HepG2 (cell line): ENCODE measurements around the gene CA11. TPM values are rescaled to one million over a fixed set of nuclear protein-coding genes. Genes with fewer than 3 reads are reported as not detected.

Source experiments
- ELF4 ChIP-seq: sonication (generic); formaldehyde crosslinking; IDR thresholded peaks from 2 replicates; pipeline ENCODE4 v1.5.0; 2020; ENCODE audit warnings: missing genetic modification reagents, mild to moderate bottlenecking, moderate library complexity, borderline replicate concordance
- GTF3A ChIP-seq: sonication (generic); formaldehyde crosslinking; conservative IDR thresholded peaks from 2 replicates; pipeline ENCODE4 v1.4.0; 2020; ENCODE audit warnings: mild to moderate bottlenecking, missing genetic modification reagents
- HNRNPUL1 ChIP-seq: fragments of 200-400 bp; formaldehyde crosslinking; IDR thresholded peaks from 2 replicates; pipeline ENCODE4 v1.6.1; 2017; ENCODE audit warnings: low read depth, mild to moderate bottlenecking, low read length, moderate library complexity
- KDM5B ChIP-seq: sonication (generic); formaldehyde crosslinking; IDR thresholded peaks from 2 replicates; pipeline ENCODE4 v1.4.0; 2020; ENCODE audit warnings: missing genetic modification reagents, mild to moderate bottlenecking, borderline replicate concordance
- MAFF ChIP-seq: IDR thresholded peaks from 2 replicates; pipeline ENCODE4 v1.6.1; 2011; ENCODE audit warnings: low read depth, low read length, improper control_type of control experiment
- MAFG ChIP-seq: sonication (generic); formaldehyde crosslinking; IDR thresholded peaks from 2 replicates; pipeline ENCODE4 v1.5.1; 2020; ENCODE audit warnings: mild to moderate bottlenecking, missing genetic modification reagents
- MIXL1 ChIP-seq: IDR thresholded peaks from 2 replicates; pipeline ENCODE4 v1.6.1; 2016
- MTF2 ChIP-seq: sonication (generic); formaldehyde crosslinking; IDR thresholded peaks from 2 replicates; pipeline ENCODE4 v1.5.0; 2020; ENCODE audit warnings: missing genetic modification reagents, borderline replicate concordance
- PAF1 ChIP-seq: IDR thresholded peaks from 2 replicates; pipeline ENCODE4 v1.6.1; 2016; ENCODE audit warnings: missing genetic modification reagents, missing compliant biosample characterization
- PHF8 ChIP-seq: sonication (generic); formaldehyde crosslinking; IDR thresholded peaks from 2 replicates; pipeline ENCODE4 v1.5.0; 2020; ENCODE audit warnings: missing genetic modification reagents
- REXO4 ChIP-seq: sonication (generic); formaldehyde crosslinking; IDR thresholded peaks from 2 replicates; pipeline ENCODE4 v1.8.0; 2022; ENCODE audit warnings: missing genetic modification reagents, mild to moderate bottlenecking, borderline replicate concordance
- SKIL ChIP-seq: sonication (generic); formaldehyde crosslinking; IDR thresholded peaks from 2 replicates; pipeline ENCODE4 v1.8.0; 2022; ENCODE audit warnings: missing genetic modification reagents, mild to moderate bottlenecking, moderate library complexity, borderline replicate concordance
- ZNF224 ChIP-seq: sonication (generic); formaldehyde crosslinking; IDR thresholded peaks from 2 replicates; pipeline ENCODE4 v1.5.0; 2020; ENCODE audit warnings: mild to moderate bottlenecking, missing genetic modification reagents
- ZNF343 ChIP-seq: sonication (generic); formaldehyde crosslinking; IDR thresholded peaks from 2 replicates; pipeline ENCODE4 v1.4.0; 2020; ENCODE audit warnings: mild to moderate bottlenecking, missing genetic modification reagents
- ZNF570 ChIP-seq: sonication (generic); formaldehyde crosslinking; IDR thresholded peaks from 2 replicates; pipeline ENCODE4 v1.4.0; 2020; ENCODE audit warnings: mild to moderate bottlenecking, missing genetic modification reagents, borderline replicate concordance
- ZNF615 ChIP-seq: sonication (generic); formaldehyde crosslinking; IDR thresholded peaks from 2 replicates; pipeline ENCODE4 v1.5.0; 2020; ENCODE audit warnings: mild to moderate bottlenecking, missing genetic modification reagents, borderline replicate concordance
- ZNF891 ChIP-seq: sonication (generic); formaldehyde crosslinking; IDR thresholded peaks from 2 replicates; pipeline ENCODE4 v1.5.0; 2020; ENCODE audit warnings: mild to moderate bottlenecking, missing genetic modification reagents
- polyA plus RNA-seq, 8 experiments: library from polyadenylated mRNA; depleted of rRNA in 3 of 8; stranded (reverse) in 7 of 8; unstranded in 1 of 8; fragments of >200 nt; fragmentation: Illumina TruSeq in 4 of 8; extraction: Trizol in 4 of 8; gene quantifications; 2 replicates each; pipeline versions ENCODE4 v1.2.1 to v1.2.3, GENCODE V29; 2011 to 2016; ENCODE audit warnings: low read depth in 4 of 8, missing spikeins in 1 of 8, mixed read lengths in 1 of 8; ENCODE audit not compliant: insufficient read depth in 1 of 8
- total RNA-seq, 5 experiments: library from RNA; depleted of rRNA; stranded (reverse); fragments of >200 nt; fragmentation: Illumina TruSeq; extraction: Trizol; gene quantifications; 2 replicates each; pipeline ENCODE4 v1.2.3, GENCODE V29; 2016; ENCODE audit warnings: low read depth in 1 of 5
- TF ChIP-seq, protein P1 (sequence below): IDR thresholded peaks from 2 replicates; pipeline ENCODE4 v1.6.1; 2018; ENCODE audit warnings: missing genetic modification reagents
- TF ChIP-seq, protein P2 (sequence below): sonication (generic); formaldehyde crosslinking; IDR thresholded peaks from 2 replicates; pipeline ENCODE4 v1.4.0; 2020; ENCODE audit warnings: missing genetic modification reagents
- TF ChIP-seq, protein P3 (sequence below): sonication (generic); formaldehyde crosslinking; conservative IDR thresholded peaks from 2 replicates; pipeline ENCODE4 v1.8.0; 2022; ENCODE audit warnings: missing genetic modification reagents

CA11 gene
- total and polyA plus RNA-seq, 2 of the 13 experiments (the other 11 are each of a cell fraction or from before 2014, with no cell fraction given), result 0.41 to 0.58 TPM

GRCh38 chr19:48636859-48637448 is 9.0 kb downstream of the CA11 start, which contains the start of gene DBP (continued):
- TF ChIP-seq, protein P1, sequence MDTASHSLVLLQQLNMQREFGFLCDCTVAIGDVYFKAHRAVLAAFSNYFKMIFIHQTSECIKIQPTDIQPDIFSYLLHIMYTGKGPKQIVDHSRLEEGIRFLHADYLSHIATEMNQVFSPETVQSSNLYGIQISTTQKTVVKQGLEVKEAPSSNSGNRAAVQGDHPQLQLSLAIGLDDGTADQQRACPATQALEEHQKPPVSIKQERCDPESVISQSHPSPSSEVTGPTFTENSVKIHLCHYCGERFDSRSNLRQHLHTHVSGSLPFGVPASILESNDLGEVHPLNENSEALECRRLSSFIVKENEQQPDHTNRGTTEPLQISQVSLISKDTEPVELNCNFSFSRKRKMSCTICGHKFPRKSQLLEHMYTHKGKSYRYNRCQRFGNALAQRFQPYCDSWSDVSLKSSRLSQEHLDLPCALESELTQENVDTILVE, result no peak
- no peak for TF ChIP-seq HNRNPUL1
- TF ChIP-seq ELF4 (CRISPR knock-in tag), result no peak
- TF ChIP-seq, protein P2, sequence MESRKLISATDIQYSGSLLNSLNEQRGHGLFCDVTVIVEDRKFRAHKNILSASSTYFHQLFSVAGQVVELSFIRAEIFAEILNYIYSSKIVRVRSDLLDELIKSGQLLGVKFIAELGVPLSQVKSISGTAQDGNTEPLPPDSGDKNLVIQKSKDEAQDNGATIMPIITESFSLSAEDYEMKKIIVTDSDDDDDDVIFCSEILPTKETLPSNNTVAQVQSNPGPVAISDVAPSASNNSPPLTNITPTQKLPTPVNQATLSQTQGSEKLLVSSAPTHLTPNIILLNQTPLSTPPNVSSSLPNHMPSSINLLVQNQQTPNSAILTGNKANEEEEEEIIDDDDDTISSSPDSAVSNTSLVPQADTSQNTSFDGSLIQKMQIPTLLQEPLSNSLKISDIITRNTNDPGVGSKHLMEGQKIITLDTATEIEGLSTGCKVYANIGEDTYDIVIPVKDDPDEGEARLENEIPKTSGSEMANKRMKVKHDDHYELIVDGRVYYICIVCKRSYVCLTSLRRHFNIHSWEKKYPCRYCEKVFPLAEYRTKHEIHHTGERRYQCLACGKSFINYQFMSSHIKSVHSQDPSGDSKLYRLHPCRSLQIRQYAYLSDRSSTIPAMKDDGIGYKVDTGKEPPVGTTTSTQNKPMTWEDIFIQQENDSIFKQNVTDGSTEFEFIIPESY (CRISPR knock-in tag), result no peak
- TF ChIP-seq GTF3A (CRISPR knock-in tag), result no peak
- TF ChIP-seq MIXL1 (CRISPR knock-in tag), result no peak
- no peak for TF ChIP-seq MAFG
- TF ChIP-seq ZNF343 (CRISPR knock-in tag), result no peak
- no peak; the same call in 1 of the 2 replicates for TF ChIP-seq MTF2 (CRISPR knock-in tag)
- no peak for TF ChIP-seq ZNF224 (CRISPR knock-in tag)
- TF ChIP-seq MAFF, result no peak
- TF ChIP-seq KDM5B (CRISPR knock-in tag), result no peak
- no peak for TF ChIP-seq ZNF570 (CRISPR knock-in tag)
- TF ChIP-seq, protein P3, sequence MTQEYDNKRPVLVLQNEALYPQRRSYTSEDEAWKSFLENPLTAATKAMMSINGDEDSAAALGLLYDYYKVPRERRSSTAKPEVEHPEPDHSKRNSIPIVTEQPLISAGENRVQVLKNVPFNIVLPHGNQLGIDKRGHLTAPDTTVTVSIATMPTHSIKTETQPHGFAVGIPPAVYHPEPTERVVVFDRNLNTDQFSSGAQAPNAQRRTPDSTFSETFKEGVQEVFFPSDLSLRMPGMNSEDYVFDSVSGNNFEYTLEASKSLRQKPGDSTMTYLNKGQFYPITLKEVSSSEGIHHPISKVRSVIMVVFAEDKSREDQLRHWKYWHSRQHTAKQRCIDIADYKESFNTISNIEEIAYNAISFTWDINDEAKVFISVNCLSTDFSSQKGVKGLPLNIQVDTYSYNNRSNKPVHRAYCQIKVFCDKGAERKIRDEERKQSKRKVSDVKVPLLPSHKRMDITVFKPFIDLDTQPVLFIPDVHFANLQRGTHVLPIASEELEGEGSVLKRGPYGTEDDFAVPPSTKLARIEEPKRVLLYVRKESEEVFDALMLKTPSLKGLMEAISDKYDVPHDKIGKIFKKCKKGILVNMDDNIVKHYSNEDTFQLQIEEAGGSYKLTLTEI (CRISPR knock-in tag), result no peak
- TF ChIP-seq SKIL (CRISPR knock-in tag), result no peak
- no peak for TF ChIP-seq PHF8
- no peak for TF ChIP-seq PAF1 (CRISPR knock-in tag)
- TF ChIP-seq REXO4 (CRISPR knock-in tag), result no peak
- TF ChIP-seq ZNF891 (CRISPR knock-in tag), result 0 out of 2 replicates have a peak, but pooled peaks have one; percentile 11
- TF ChIP-seq ZNF615 (CRISPR knock-in tag), result no peak
